Melanocyte of skin (primary cell): ENCODE data around the gene KCNA10. TPM values are rescaled to one million over a fixed set of nuclear protein-coding genes. Genes with fewer than 3 reads are reported as not detected.

ENCODE experiments used
- total RNA-seq, 2 donors: library from RNA; depleted of rRNA; stranded (reverse); fragments of >200 nt; gene quantifications; 2 replicates each; pipeline ENCODE4 v1.2.3, GENCODE V29; 2012

The KCNA10 gene
- not detected for total RNA-seq

GRCh38 chr1:110519125-110519810 lies at the start of gene KCNA10:
KCNA10 (minus strand) TSS chr1:110519175; CDS start chr1:110518787, 388 bp downstream.

Other genes with a start within 250 kb of the KCNA10 start
- 10 to 100 TPM; 32.3 to 41.6 TPM for gene RBM15, start 179.8 kb downstream of the KCNA10 start, total RNA-seq
- 10 to 100 TPM; 26.0 to 34.1 TPM for gene SLC16A4, start 128.1 kb downstream of the KCNA10 start, total RNA-seq
- gene LAMTOR5, start 111.5 kb downstream of the KCNA10 start, total RNA-seq, result 10 to 100 TPM; 69.2 to 89.6 TPM
- not detected for gene PROK1, start 68.0 kb downstream of the KCNA10 start, total RNA-seq
- gene KCNA2, start 87.2 kb upstream of the KCNA10 start, total RNA-seq, result under 1 TPM; 0.33 to 0.69 TPM
- not detected for gene KCNA3, start 155.8 kb upstream of the KCNA10 start, total RNA-seq